WI38 (cell line): ENCODE measurements around the gene MVB12B.

ENCODE experiments used
- H3K4me3 ChIP-seq: 2 replicates; pipeline ENCODE4 v1.5.1; 2011; ENCODE audit warnings: low read depth, mild to moderate bottlenecking, control low read depth, low read length
- TF ChIP-seq, protein P1 (sequence below): IDR thresholded peaks from 2 replicates; pipeline ENCODE4 v1.5.1; 2012; ENCODE audit warnings: low read depth, mild to moderate bottlenecking, control low read depth, low read length

MVB12B gene

DNA sequence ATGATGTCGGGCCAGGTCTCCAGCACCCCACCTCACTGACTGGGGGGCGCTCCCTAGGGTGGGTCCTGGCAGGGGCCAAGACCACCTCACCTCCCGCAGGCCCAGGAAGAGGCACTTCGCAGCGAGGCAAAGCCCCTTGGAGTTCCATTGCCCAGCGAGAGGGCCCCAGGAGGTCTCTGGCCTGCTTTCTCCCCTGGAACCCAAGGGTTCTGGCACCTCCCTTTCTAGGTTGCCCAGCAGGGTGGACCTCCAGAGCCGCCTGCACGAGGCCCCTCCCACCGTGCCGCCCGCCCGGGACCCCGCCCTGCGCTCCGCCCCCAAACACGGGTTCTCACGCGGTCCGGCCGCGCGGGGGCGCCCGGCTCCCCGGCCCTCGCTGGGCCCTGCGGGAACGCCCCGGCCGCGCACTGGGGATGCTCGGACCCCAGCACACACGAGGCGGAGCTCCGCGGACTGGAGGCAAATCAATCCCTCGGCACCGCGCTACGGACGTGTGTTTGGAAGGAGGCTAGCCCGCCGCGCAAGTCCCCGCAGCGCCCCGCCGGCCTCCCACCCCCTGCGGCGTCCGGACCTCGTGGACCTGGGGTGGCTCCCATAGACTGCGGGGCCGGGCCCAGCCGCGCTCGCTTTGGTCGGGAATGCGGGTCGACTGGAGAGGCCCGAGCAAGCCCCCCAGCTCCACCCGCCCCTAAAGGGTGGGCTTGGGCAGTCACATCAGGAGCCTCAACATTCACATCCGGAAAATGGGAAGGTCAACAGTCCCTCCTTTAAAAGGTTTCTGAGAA, 187.6 kb downstream of the MVB12B start:
- no peak overlapping the region for H3K4me3 ChIP-seq
- TF ChIP-seq, protein P1, sequence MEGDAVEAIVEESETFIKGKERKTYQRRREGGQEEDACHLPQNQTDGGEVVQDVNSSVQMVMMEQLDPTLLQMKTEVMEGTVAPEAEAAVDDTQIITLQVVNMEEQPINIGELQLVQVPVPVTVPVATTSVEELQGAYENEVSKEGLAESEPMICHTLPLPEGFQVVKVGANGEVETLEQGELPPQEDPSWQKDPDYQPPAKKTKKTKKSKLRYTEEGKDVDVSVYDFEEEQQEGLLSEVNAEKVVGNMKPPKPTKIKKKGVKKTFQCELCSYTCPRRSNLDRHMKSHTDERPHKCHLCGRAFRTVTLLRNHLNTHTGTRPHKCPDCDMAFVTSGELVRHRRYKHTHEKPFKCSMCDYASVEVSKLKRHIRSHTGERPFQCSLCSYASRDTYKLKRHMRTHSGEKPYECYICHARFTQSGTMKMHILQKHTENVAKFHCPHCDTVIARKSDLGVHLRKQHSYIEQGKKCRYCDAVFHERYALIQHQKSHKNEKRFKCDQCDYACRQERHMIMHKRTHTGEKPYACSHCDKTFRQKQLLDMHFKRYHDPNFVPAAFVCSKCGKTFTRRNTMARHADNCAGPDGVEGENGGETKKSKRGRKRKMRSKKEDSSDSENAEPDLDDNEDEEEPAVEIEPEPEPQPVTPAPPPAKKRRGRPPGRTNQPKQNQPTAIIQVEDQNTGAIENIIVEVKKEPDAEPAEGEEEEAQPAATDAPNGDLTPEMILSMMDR = no peak; the same call in 1 of the 2 replicates

DNA sequence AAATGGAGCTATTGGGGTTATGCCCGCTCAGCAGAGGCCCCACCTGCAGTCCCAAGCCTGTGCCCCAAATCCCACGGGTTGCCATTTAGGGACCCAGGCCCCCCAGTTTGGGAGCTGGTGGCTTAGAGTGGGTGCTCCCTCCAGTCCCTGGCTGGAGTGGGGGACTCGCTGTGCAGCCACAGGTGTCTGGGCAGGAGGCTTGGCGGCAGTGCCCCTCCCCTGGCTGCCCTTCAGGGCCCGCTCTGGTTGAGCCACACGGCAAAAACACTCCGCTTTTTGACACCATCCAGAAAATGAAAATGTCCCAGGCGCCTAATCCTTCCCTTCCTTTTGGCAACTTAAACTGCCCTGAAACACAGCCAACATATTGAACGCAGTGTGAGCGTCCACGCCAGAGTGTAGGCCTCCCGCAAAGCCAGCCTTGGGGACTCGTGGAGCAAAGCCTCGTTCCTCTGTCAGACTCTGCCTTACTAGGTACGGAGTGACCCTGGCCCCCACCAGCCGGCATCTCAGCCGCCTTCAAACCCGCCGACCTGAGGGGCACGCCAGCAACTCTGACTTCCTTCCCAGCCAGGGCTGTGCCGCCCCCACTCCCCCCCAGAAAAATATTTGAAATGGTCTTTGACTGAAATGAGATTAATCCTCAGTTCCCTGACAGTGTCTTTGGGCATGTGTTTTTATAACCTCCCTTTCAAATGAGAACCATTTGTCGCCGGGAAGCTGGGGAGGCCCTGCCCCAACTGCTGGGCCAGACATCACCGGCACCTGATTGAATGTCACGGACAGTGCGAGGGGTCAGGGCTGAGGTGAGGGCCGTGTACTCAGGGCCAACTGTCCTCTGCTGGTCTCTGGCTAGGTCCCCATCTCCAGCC, 188.6 kb downstream of the MVB12B start:
- TF ChIP-seq, protein P1 = no peak
- no peak overlapping the region for H3K4me3 ChIP-seq

DNA sequence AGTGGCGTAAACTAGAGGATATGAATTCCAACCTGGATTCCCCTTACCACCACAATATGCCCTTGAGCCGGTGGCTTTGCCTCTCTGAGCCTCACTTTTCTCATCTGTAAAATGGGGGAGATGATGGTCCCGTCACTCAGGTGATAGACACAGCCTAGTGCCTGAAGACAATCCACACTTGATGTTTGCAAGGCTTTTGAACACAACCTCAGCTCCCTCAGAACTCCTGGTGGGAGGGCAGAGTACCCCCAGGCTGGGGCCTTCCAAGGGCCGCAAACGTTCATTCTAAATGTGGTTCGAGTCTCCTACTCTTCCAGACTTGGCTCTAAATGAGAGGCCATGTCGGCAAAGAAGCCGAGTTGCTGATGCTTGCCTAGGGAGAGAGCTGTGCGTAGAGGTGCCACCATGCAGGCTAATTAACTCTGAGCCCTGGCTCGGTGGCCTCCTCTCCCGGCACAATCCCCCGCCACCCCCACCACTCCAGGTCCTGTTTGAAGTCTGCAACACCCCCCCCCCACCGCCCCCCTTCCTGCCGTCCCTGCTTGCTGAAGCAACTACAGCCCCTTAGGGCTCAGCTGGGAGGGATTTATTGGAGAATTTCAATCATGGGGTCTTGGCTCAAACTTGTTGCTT, 189.4 kb downstream of the MVB12B start:
- H3K4me3 ChIP-seq = no peak overlapping the region
- TF ChIP-seq, protein P1 = no peak

DNA sequence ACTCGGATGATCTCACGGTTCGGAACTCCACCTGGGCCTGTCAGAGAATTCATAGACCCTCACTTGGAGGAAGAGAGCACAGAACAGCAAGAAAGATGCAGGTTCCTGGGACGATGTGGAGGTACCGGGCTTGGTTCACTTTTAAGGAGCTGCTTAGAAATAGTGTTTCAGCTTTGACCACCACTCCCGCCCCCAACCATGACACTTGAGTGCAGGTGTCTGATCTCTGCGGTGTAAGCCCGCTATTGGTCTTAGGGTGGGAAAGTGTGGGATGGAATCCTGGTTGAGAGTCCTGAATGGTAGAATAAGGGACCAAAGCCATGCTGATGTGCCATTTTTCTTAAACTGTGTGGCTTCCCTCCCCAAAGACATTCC, 189.9 kb downstream of the MVB12B start:
- TF ChIP-seq, protein P1 = no peak
- peak overlapping the region; percentile 59; the same call in 1 of the 2 replicates for H3K4me3 ChIP-seq

DNA sequence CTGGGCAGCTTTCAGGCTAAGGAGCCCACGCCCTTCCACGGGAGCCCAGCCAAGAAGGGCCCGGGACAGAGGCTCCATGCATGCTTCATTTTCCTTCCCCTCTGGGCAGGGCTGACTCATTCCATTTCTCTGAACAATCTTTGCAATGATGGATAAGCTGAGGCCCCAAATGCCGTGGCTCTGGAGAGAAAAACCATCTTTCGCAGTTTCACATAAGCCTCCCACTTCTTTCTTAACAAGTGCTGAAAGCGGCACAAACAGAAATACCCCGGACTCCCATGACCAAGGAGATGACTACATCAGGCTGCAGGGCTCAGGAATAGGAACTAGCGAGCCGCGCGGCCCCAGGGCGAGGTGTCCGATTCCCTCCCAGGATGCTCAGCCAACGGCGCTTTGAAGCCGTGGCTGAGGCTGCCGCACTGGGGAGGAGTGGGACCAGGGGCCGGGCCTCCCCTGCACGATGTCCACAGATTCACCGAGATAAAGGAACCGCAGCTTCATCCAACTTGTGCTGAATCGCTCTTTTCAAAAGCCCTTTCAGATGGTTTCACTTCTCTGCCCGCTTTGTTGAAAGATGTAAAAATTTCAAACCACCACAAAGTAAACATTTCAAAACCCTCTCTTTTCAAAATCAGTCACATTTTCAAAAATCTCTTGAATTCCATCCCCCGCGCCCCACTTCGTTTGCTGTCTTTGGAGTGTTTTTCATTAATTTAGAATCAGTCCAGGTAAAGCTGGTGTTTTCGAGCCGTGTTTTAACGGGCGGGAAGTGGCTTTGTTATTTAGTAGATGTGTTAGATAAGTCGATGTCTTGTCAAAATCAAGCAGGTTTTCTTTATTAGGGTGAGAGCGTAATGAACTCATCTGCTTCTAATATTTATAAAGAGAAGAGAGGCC, 190.6 kb downstream of the MVB12B start:
- peak overlapping the region; percentile 59 for H3K4me3 ChIP-seq
- TF ChIP-seq, protein P1 = no peak

DNA sequence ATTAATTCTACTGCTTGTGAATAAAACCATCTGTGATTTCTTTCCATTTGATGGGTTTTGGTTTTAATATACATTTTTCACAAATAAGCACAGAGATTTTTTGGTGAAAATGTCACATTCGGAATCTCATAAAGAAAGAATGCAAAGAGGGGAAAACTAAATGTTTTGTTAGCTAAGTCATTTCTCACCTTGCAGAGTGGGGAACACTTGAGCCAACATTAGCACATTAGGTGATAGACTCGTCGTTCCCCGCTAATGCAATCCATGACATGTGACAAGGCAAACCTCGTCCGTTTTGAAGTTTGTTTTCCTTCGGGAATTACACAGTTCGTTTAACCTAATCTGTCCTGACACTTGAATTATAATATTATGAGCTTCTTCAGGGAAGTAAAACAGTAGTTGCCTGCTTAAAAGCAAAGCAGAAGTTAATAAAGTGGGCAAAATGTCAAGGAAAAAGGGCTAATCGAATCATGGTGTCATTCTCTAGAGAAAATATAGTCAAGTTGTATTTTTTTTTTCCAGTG, 191.3 kb downstream of the MVB12B start:
- H3K4me3 ChIP-seq = no peak overlapping the region
- TF ChIP-seq, protein P1 = no peak
